Activated CD4-positive, alpha-beta T cell treated with anti-CD3 and anti-CD28 coated beads, Interleukin-2, Interleukin-6, amounts not matched to agents 100 ng/mL and 50 ng/mL, durations not matched to agents 16 hours and 8 hours (primary cell): ENCODE results near the gene NFKBIA.
"Not testable (repeated sequence)": the region's sequence is repeated elsewhere in the genome, so short reads cannot be mapped to it uniquely, and the experiment has no call there.

Experiments used
- DNase-seq: peaks from one replicate; pipeline ENCODE4 v3.0.0-alpha.2; 2020

NFKBIA gene

GRCh38 chr14:35404449-35405303 lies at the start of gene NFKBIA:
Gene NFKBIA (minus strand): TSS chr14:35404749. CDS start chr14:35404644, 105 bp downstream.
- DNase-seq, result peak; percentile 98

GRCh38 chr14:35446450-35446849 lies 41.9 kb upstream of the NFKBIA start:
- DNase-seq, result no peak

GRCh38 chr14:35444104-35444503 lies 39.6 kb upstream of the NFKBIA start:
- no peak for DNase-seq

- no peak for DNase-seq
Measured at GRCh38 chr14:35441160-35441559, 36.6 kb upstream of the NFKBIA start.

GRCh38 chr14:35438910-35439713 lies 34.6 kb upstream of the NFKBIA start:
- no peak for DNase-seq

GRCh38 chr14:35438492-35438891 lies 33.9 kb upstream of the NFKBIA start:
- DNase-seq, result not testable (repeated sequence)

GRCh38 chr14:35435177-35435576 lies 30.6 kb upstream of the NFKBIA start:
- no peak for DNase-seq

- no peak for DNase-seq
Measured at GRCh38 chr14:35433826-35434225, 29.3 kb upstream of the NFKBIA start.

- no peak for DNase-seq
Measured at GRCh38 chr14:35430459-35431199, 26.1 kb upstream of the NFKBIA start.

- DNase-seq, result no peak
Measured at GRCh38 chr14:35429951-35430350, 25.4 kb upstream of the NFKBIA start.

GRCh38 chr14:35425850-35426249 lies 21.3 kb upstream of the NFKBIA start:
- peak; percentile 34 for DNase-seq

GRCh38 chr14:35423621-35424020 lies 19.1 kb upstream of the NFKBIA start:
- DNase-seq, result no peak

GRCh38 chr14:35420036-35420811 lies 15.7 kb upstream of the NFKBIA start:
- DNase-seq, result no peak

GRCh38 chr14:35419429-35419841 lies 14.9 kb upstream of the NFKBIA start:
- DNase-seq, result no peak

GRCh38 chr14:35418093-35418492 lies 13.5 kb upstream of the NFKBIA start:
- DNase-seq, result no peak

- peak; percentile 85 for DNase-seq
Measured at GRCh38 chr14:35416108-35416750, 11.7 kb upstream of the NFKBIA start.

GRCh38 chr14:35414365-35414764 lies 9.8 kb upstream of the NFKBIA start:
- no peak for DNase-seq

GRCh38 chr14:35412272-35413056 lies 7.9 kb upstream of the NFKBIA start:
- DNase-seq, result no peak

GRCh38 chr14:35410858-35411257 lies 6.3 kb upstream of the NFKBIA start:
- DNase-seq, result no peak

GRCh38 chr14:35409595-35409994 lies 5.0 kb upstream of the NFKBIA start:
- DNase-seq, result no peak

- no peak for DNase-seq
Measured at GRCh38 chr14:35408026-35408425, 3.5 kb upstream of the NFKBIA start.
